ENCODE results near the gene FGF3. TPM values are rescaled to one million over a fixed set of nuclear protein-coding genes. Genes with fewer than 3 reads are reported as not detected.

Gene FGF3
- total and polyA plus RNA-seq, 4 experiments from 2014 or later, result not detected

- intact Hi-C loops (cut with micrococcal nuclease), result no loop called here
- Mint-ChIP-seq H3K4me1 (peaks cover 0 to 6% (median 0%) of the 10 kb centered on the region in 4 donors), H3K27ac (no peak overlapping the region), H3K4me3 (no peak overlapping the region), H3K36me3 (no peaks in the 10 kb centered on the region), H3K27me3 (peaks cover 10 to 12% of the 10 kb centered on the region in 2 donors), H3K9me3 (no peaks in the 10 kb centered on the region)
- Histone ChIP-seq H3K4me3 (ENCODE audit: low read length in 2 of 2) (no peak overlapping the region), H3K36me3 (ENCODE audit: insufficient read depth, low read length) (no peaks in the 10 kb centered on the region), H3K27ac (ENCODE audit: low read depth, low read length) (no peak overlapping the region), H3K27me3 (ENCODE audit: insufficient read depth, low read length) (peaks cover 4% of the 10 kb centered on the region), H3K4me1 (ENCODE audit: insufficient read depth, low read length) (no peaks in the 10 kb centered on the region), H3K9me3 (ENCODE audit: control insufficient read depth in 1 of 2, low read length in 2 of 2) (no peaks in the 10 kb centered on the region)
- CTCF ChIA-PET (ENCODE audit: partially characterized antibody), result no interaction called here
- no peak for DNase-seq
- POLR2A ChIA-PET (ENCODE audit: partially characterized antibody), result no interaction called here
These were observed 9.2 kb upstream of the FGF3 start for GRCh38 chr11:69828276-69828970.

GRCh38 chr11:69826773-69827172 lies 7.6 kb upstream of the FGF3 start:
- no peak for DNase-seq
- Histone ChIP-seq H3K4me1 (ENCODE audit: insufficient read depth, low read length) (no peaks in the 10 kb centered on the region), H3K27me3 (ENCODE audit: insufficient read depth, low read length) (no peaks in the 10 kb centered on the region), H3K27ac (ENCODE audit: low read depth, low read length) (no peak overlapping the region), H3K4me3 (ENCODE audit: low read length in 2 of 2) (no peak overlapping the region), H3K9me3 (ENCODE audit: control insufficient read depth in 1 of 2, low read length in 2 of 2) (no peaks in the 10 kb centered on the region), H3K36me3 (ENCODE audit: insufficient read depth, low read length) (no peaks in the 10 kb centered on the region)
- POLR2A ChIA-PET (ENCODE audit: partially characterized antibody), result no interaction called here
- Mint-ChIP-seq H3K27me3 (peaks cover 3 to 8% of the 10 kb centered on the region in 2 donors), H3K27ac (no peak overlapping the region), H3K36me3 (no peaks in the 10 kb centered on the region), H3K4me1 (peaks cover 0 to 6% (median 0%) of the 10 kb centered on the region in 4 donors), H3K9me3 (no peaks in the 10 kb centered on the region), H3K4me3 (no peak overlapping the region)
- CTCF ChIA-PET (ENCODE audit: partially characterized antibody), result no interaction called here
- intact Hi-C loops (cut with micrococcal nuclease), result no loop called here

GRCh38 chr11:69825941-69826340 lies 6.7 kb upstream of the FGF3 start:
- H3K36me3 Mint-ChIP-seq, result no peaks in the 10 kb centered on the region
- POLR2A ChIA-PET (ENCODE audit: partially characterized antibody), result no interaction called here
- intact Hi-C loops (cut with micrococcal nuclease), result no loop called here

GRCh38 chr11:69825037-69825834 lies 6.0 kb upstream of the FGF3 start:
- intact Hi-C loops (cut with micrococcal nuclease), result no loop called here
- Mint-ChIP-seq H3K27ac (no peak overlapping the region), H3K27me3 (peaks cover 5 to 17% of the 10 kb centered on the region in 2 donors), H3K9me3 (no peaks in the 10 kb centered on the region), H3K4me1 (peaks cover 0 to 6% (median 0%) of the 10 kb centered on the region in 4 donors), H3K4me3 (no peak overlapping the region), H3K36me3 (no peaks in the 10 kb centered on the region)
- no peak for DNase-seq
- H3K4me3 ChIP-seq (ENCODE audit: low read length in 2 of 2), result no peak overlapping the region
- no peak overlapping the region for H3K27ac ChIP-seq (ENCODE audit: low read depth, low read length)
- H3K27me3 ChIP-seq (ENCODE audit: insufficient read depth, low read length), result no peaks in the 10 kb centered on the region
- no peaks in the 10 kb centered on the region for H3K4me1 ChIP-seq (ENCODE audit: insufficient read depth, low read length)
- H3K9me3 ChIP-seq (ENCODE audit: control insufficient read depth in 1 of 2, low read length in 2 of 2), result no peaks in the 10 kb centered on the region
- POLR2A ChIA-PET (ENCODE audit: partially characterized antibody), result no interaction called here
- CTCF ChIA-PET (ENCODE audit: partially characterized antibody), result no interaction called here
- H3K36me3 ChIP-seq (ENCODE audit: insufficient read depth, low read length), result no peaks in the 10 kb centered on the region

More at GRCh38 chr11:69825941-69826340, 6.7 kb upstream of the FGF3 start:
- Histone ChIP-seq H3K9me3 (ENCODE audit: control insufficient read depth in 1 of 2, low read length in 2 of 2) (no peaks in the 10 kb centered on the region), H3K4me3 (ENCODE audit: low read length in 2 of 2) (no peak overlapping the region), H3K27me3 (ENCODE audit: insufficient read depth, low read length) (no peaks in the 10 kb centered on the region), H3K4me1 (ENCODE audit: insufficient read depth, low read length) (no peaks in the 10 kb centered on the region), H3K36me3 (ENCODE audit: insufficient read depth, low read length) (no peaks in the 10 kb centered on the region), H3K27ac (ENCODE audit: low read depth, low read length) (no peak overlapping the region)
- Mint-ChIP-seq H3K4me3 (no peak overlapping the region), H3K27me3 (peaks cover 1 to 11% of the 10 kb centered on the region in 2 donors), H3K9me3 (no peaks in the 10 kb centered on the region), H3K4me1 (peaks cover 0 to 6% (median 0%) of the 10 kb centered on the region in 4 donors), H3K27ac (no peak overlapping the region)
- CTCF ChIA-PET (ENCODE audit: partially characterized antibody), result no interaction called here
- no peak for DNase-seq

- Histone ChIP-seq H3K4me3 (ENCODE audit: low read length in 2 of 2) (no peak overlapping the region), H3K27me3 (ENCODE audit: insufficient read depth, low read length) (no peaks in the 10 kb centered on the region), H3K36me3 (ENCODE audit: insufficient read depth, low read length) (no peaks in the 10 kb centered on the region), H3K4me1 (ENCODE audit: insufficient read depth, low read length) (no peaks in the 10 kb centered on the region), H3K9me3 (ENCODE audit: control insufficient read depth in 1 of 2, low read length in 2 of 2) (no peaks in the 10 kb centered on the region), H3K27ac (ENCODE audit: low read depth, low read length) (no peak overlapping the region)
- CTCF ChIA-PET (ENCODE audit: partially characterized antibody), result no interaction called here
- Mint-ChIP-seq H3K27ac (no peak overlapping the region), H3K36me3 (no peaks in the 10 kb centered on the region), H3K4me3 (no peak overlapping the region), H3K4me1 (peaks cover 0 to 6% (median under 1%) of the 10 kb centered on the region in 4 donors), H3K27me3 (peaks cover 11 to 20% of the 10 kb centered on the region in 2 donors), H3K9me3 (no peaks in the 10 kb centered on the region)
- DNase-seq, result no peak
- intact Hi-C loops (cut with micrococcal nuclease), result no loop called here
- POLR2A ChIA-PET (ENCODE audit: partially characterized antibody), result no interaction called here
These were observed 4.5 kb upstream of the FGF3 start for GRCh38 chr11:69823641-69824265.

- H3K27ac ChIP-seq (ENCODE audit: low read depth, low read length), result no peak overlapping the region
- no peaks in the 10 kb centered on the region for H3K36me3 ChIP-seq (ENCODE audit: insufficient read depth, low read length)
- H3K4me3 ChIP-seq (ENCODE audit: low read length in 2 of 2), result no peak overlapping the region
- H3K27me3 ChIP-seq (ENCODE audit: insufficient read depth, low read length), result no peaks in the 10 kb centered on the region
- H3K9me3 ChIP-seq (ENCODE audit: control insufficient read depth in 1 of 2, low read length in 2 of 2), result no peaks in the 10 kb centered on the region
- intact Hi-C loops (cut with micrococcal nuclease), result no loop called here
- Mint-ChIP-seq H3K36me3 (no peaks in the 10 kb centered on the region), H3K4me3 (no peak overlapping the region), H3K9me3 (no peaks in the 10 kb centered on the region), H3K27ac (no peak overlapping the region), H3K4me1 (peaks cover 0 to 6% (median under 1%) of the 10 kb centered on the region in 4 donors), H3K27me3 (peaks cover 11 to 20% of the 10 kb centered on the region in 2 donors)
- ChIA-PET CTCF (ENCODE audit: partially characterized antibody) (no interaction called here), POLR2A (ENCODE audit: partially characterized antibody) (no interaction called here)
- DNase-seq, result no peak
- no peaks in the 10 kb centered on the region for H3K4me1 ChIP-seq (ENCODE audit: insufficient read depth, low read length)
These were observed 3.7 kb upstream of the FGF3 start for GRCh38 chr11:69822676-69823494.

All from CD4-positive, alpha-beta memory T cell (primary cell).